GM18870 (cell line): Measurements from ENCODE around the gene SURF1.

Source experiments
- ATAC-seq: cut with Tn5 transposase; IDR thresholded peaks from one replicate; pipeline ENCODE4 v1.9.1; 2021; ENCODE audit warnings: moderate library complexity; ENCODE audit not compliant: unreplicated experiment

SURF1 gene

DNA sequence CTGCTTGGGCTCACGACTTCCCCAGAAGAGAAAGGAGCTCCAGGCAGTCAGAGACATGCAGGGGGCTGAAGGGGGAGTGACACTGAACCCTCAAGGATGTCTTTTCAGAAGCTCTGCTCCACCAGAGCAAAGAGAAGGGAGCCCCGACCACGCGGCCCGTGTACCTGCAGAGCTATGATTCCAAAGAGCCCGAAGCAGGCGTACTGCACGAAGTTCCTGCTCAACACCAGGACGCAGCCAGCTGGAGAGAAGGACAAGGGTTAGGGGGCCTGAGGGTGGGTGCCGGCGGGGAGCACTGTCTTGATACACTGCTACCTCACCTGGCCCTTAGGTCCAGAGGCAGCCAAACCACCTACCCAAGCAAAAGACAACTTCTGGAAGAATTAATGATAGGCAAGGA lies 10.1 kb upstream of the SURF1 start:
- ATAC-seq, result no peak

DNA sequence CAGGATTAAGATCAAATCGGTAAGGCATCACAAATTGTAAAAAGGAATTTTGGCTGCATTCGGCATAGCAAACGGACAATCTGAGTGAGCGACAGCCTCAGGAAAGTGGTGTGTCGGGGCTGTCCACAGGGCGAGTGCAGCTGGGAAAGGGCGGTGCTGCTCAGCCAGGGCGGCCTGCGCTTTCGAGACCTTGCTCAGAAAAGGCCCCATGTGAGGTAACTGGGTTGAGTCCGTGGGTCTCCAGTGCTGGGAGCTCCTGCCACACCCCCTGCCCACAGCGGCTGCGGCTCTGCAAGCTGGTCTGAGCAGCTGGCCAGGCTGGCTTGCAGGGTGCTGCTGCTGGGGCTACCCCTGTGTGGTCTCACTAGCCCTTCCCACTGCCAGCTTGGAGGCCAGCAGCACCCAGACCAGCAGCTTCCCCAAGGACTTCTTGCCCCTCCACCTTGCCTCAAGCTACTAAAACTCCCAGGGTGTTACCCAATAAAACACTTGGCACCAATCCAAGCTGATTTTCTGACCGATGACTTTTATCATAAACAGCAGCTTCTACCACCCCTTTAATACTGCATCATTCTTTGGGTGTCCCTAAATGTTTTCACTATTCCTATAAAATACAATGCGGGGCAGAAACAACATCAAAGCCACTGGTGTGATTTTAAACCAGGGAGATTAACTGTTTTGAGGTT lies 6.2 kb upstream of the SURF1 start:
- ATAC-seq, result no peak

DNA sequence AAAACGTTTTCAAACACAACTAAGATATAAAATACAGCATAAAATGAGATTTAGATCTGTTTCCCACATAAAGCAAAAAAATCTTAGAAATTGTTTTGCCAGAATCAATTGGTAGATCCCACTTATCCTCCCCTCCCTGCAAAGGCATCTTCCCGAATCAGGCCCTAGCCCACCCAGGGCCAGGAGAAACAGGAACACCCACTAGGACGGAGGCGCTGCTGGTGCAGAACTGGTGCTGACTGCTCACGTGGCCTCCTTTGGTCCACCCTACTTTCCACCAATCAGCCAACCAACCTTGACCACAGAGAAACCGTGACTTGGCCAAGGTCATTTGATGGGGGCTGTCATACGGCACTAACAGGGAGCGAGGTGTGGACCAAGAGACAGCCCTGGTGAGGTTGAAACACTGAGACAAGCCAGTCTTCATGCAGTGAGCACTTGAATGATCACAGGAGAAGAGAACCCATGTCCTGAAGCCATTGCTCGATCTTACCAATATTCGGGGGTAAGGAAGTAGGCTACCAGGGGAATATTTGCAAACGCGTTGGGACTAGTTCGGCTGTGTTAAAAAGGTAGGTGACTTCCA lies 5.3 kb upstream of the SURF1 start:
- no peak for ATAC-seq

DNA sequence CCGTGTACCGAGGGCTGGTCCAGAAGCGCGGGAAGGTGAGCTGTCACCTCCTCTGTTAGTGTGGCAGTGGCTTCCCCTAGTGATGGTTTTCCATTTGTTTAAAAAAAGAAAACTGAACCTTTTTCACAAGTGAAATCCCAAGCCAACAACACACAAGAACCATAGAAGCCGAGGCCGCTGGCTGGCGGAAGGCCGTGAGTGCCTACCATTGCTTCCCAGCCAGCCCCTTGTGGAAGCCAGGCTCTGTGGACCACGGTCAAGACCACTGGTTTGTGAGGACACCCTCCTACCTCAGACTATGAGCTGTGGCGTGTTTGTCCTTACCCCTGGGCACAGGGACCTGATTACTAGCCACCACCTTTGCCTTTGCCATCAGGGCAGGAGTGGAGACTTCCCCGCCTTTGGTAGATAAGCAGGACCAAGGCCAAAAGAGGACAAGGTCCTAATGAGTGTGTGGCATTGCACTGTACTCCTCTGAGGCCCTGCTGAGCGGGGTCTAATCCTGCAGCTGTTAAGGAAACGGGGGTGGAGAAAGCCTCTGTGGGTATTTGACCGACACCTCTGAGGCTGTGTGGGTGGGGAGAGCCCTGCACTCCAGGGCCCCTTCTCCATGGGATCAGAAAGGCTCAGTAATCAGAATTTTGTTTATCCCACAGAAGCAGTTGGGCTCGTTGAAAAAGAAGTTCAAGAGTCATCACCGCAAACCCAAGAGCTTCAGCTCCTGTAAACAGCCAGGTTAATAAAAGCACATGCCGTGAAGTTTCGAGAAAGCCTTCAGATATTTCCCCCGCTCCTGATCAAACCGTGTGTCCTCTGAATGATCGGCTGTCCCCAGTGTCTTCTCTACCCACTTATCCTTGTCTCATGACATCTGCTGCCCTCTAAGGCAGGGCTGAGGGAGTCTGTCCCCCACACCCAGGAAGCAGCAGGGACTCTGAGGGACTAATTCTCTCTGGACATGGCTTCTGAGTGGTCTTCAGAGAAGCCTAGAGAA lies 4.4 kb upstream of the SURF1 start:
- no peak for ATAC-seq

DNA sequence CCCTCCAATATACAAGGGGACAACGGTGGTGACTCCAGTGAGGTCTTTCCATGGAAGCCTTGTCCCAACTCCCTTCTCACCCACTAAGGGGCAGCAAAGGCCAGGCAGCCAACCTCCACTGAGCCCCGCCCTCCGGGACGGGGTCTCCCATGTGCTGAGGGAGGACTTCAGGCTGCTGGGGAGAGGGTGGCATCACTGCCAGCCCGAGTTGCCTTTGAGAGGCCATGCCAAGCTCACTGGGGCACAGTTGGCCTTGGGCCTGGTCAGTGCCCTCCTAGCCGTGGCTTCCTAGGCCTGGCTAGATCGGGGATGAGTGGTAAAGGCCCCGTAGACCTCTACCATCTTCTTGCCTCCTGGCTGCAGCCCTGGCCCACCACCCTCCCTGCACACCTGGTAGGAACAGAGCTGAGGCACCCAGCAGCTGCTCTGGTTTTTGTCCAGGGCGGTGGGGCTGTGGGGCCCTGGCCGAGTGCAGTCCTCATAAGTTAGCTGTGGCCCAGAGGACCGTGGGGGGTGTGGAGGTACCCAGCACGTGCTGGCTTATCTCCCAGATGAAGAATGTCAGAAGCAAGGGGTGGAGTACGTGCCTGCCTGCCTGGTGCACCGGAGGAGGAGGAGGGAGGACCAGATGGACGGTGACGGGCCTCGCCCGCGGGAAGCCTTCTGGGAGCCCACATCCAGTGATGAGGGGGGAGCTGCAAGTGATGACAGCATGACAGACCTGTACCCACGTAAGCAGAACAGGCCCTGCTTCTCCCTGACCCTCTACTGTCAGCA lies 3.3 kb upstream of the SURF1 start:
- ATAC-seq, result no peak

DNA sequence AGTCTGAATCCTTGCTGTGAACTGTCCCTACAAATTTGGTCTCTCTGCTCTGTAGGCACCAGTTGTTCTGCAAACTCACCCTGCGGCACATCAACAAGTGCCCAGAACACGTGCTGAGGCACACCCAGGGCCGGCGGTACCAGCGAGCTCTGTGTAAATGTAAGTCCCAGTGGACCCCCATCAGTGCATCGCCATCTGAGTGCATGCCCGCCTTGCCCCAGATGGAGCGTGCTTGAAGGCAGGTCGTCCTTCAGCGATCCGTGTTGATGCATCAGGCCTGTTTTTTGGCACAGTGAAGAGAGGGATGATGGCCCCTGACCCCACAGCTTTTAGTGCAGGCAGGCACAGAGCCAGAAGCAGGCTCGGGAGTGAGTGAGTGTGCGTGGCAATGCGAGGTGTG lies 1.4 kb upstream of the SURF1 start:
- no peak for ATAC-seq

DNA sequence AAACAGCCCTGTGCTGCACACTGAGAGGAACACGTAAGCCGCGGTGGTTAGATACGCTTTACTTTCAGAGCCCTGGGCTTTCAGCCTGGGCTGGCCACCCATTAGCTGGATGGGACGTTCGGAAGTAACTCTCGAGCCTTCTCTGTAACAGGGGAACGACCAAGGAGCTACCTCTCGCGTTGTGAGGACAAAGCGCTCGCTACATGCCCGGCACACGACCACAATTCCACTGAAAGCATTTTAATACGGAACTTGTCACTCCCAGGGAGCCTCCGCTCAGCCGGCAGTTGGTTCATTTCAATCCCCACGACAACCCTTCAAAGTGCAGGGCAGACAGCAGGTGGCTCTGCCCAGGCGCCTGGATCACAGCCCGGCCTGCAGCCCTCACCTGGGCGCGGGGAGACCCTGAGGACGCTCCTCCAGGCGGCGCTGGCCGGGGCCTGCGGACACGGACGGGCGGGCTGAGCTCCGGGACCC lies 368 bp downstream of the SURF1 start:
- ATAC-seq, result no peak

DNA sequence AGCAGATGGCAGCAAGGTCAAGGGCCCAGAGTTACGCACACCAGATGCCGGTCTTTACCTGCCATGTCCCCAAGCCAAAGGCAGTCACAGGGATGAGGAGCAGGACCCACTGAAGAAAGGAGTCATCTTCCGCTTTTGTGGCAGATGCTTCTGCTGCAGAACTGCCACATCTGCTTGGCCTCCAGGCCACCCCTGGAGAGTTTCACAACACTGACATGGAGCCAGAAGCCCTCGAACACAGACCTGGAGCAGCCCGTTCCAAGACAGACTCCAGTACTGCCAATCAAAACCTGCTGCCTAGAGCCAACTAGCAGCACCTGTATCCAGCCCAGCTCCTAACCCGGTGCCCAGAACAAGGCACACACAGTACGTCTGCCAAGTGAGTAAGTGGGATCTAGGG lies 1.5 kb downstream of the SURF1 start:
- ATAC-seq, result no peak

DNA sequence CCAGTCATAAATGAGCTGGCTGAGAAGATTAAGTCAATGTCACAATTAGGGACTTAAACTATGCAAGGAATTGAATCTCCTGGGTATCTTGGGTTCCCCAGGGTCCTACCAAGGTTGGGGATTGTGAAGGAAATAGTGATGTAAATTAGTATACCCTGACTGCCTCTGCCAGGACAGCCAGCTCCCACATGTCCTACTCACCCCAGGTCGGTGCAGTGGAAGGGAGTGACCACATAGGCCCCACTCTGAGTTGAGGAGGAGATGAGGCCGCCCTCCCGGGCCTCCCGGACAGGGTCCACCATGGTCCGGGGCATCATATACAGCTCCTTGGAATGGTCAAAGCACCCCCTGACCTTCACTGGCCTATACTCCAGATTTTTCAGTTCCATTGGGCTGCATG lies 2.7 kb downstream of the SURF1 start:
- ATAC-seq, result no peak

DNA sequence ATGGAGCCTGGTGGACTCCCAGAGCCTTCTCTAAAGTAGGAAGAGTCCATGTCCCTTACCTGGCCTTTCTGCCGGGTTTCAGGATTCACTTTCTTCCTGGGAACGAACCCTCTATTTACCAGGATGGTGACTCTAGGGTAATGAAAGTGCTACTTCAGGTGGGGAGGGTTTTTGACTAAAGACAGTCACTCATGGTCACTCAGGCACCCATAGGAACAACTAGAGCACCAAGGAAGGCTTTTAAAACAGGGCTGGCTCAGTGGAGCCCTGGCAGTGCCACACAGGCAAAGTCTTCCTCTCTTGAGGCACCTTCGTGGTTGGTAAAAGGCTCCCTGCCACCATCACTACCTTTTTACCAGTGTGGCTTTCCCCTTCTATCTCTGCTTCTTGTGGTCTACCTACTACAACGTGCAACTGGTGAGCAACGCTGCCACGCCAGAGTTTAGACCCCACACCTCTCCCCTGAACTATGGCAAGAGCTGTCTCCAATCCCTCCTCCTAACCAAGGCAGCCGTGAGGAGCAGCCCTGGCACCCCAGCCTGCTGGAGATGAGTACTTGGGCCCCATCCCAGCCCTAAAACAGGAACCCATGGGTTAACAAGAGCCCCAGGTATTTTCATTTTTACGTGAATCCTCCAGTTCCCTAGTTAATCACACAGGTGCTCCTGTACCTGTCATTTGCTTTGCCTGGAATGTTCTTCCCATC lies 3.5 kb downstream of the SURF1 start:
- no peak for ATAC-seq

DNA sequence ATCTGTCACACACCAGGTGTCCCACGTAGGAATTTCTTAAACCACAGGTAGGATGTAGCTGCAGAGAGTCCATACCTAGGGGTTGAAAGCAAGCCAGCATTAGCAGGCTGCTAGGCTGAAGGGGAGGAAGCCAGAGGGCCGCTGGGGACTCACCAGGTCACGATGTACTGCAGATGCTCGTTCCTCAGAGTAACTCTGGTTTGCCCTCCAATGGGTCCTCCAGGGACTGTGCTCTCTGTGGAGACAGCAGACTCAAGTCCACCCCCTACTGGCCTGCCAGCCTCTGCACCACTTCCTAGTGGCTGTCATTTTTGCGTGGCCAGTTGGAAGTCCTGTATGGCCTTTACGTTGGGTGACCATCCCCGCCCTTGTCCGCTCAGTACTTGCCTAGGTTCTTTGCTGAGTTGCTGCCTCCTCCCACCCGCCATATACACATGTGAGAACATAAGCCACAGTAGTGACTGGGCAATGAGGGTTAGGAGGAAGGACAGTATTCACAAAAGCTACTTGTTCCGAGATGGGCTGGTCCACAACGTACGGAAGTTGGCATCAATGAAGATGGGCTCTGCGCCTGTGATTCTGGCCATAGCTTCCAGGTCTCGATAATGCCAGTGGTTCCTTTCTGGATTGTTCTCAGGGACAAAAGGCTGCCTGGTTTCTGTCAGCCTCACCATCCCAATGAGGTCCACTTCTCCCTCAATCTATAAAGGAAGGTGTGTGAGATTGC lies 4.2 kb downstream of the SURF1 start:
- no peak for ATAC-seq

DNA sequence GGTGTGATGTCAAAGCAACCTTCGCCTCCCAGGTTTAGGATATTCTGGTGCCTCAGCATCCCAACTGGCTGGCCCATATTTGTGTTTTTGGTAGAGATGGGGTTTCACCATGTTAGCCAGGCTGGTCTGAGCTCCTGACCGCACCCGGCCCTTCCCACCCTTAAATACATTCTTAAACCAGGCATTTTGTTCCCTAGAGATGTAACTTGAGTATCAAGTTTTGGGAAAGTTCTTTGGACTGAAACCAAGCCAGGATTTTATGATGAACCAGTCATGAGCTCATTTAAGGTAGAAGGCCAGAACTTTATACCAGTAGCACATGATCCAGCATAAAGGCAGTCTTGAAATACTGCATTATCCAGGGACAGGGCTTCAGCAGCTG lies 4.8 kb downstream of the SURF1 start:
- no peak for ATAC-seq

DNA sequence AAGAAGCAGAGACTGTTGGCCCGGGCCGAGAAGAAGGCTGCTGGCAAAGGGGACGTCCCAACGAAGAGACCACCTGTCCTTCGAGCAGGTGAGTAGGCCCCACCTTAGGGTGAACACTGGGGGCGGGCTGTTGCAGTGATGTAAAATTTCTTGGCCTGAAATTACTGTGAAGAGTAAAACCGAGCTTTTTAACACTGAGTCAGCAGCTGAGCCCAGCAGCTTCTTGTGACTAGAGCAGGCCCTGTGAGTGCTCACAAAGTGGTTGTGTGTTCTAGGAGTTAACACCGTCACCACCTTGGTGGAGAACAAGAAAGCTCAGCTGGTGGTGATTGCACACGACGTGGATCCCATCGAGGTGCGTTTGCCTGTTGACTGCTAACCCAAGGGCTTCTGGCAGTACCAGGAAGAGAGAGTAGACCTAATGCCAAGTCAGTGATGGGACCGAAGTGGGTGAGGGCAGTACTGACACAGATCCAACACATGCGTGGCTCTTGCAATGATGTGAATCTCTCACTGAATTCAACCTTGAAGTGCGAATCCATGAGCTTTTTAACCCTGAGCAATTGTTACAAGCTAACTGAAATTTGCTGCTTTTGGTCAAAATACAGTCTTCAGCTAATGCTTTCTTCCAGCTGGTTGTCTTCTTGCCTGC lies 6.2 kb downstream of the SURF1 start:
- ATAC-seq, result no peak

DNA sequence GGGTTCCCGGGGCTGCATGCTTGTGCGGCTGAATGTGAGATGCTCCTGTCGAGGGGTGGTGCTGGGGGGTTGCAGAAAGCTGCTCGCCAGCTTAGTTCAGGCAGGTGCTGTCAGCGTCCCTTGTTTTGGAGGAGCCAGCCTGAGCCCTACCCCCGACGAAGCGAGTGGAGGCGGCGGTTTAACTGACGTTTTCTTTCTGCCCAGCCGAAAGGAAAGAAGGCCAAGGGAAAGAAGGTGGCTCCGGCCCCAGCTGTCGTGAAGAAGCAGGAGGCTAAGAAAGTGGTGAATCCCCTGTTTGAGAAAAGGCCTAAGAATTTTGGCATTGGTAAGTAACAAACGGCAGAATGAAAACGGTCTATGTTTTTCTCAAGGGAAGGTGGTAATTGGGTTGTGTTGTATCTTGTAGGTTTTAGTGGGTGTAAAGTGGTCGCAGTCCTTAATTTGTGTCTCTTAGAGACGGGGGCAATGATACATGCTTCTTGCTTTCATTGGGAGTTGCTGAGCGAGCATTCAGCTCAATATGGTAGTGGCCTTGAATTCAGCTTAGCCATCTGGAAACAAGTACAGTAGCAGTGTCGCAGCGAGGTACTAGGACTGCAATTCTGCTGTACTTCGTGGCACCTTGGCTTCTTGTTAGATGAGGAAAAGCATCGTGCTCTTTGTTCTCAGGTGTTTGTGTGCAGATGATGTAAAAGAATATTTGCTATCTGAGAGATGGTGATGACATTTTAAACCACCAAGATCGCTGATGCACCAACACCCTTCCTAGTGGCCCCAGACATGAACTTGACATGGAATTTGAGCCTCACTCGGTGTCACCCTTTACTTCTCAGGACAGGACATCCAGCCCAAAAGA lies 7.3 kb downstream of the SURF1 start:
- ATAC-seq, result no peak

DNA sequence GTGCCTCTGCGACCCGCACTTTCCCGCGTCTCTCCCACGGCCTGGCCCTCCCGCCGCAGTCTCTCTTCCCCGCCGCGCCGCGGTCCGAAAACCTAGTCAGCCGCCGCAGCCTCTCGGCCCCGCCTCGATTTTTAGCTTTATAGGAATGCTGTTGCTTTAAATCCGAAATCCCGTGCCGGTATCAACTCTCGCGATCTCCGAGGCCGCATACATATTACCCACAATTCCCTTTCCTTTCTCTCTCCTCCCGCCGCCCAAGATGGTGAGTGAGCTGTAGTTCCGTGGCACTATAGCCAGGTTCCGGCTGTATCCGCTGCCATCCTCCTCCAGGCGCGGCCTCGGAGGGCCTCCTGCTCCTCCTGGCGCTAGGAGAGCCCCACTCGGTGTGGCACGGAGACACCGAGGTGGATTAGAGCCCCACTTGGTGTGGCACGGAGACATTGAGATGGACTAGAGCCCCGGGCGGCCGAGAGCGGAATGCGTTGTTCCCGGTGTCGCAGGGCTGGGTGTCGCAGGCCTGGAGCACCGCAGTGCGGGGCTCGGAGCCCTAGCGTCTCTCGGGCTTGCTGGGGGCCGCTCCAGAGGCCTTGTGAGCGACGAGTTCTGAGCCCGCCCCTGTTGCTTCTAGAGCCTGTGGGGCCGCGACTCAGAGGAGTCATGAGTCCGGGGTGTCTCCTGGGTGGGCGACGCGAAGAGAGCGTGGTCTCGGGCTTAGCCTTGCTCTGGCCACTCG lies 8.1 kb downstream of the SURF1 start, which contains the start of the genes MED22 and RPL7A:
MED22 (minus strand) TSS at position 147 of the 733 bp plus-strand sequence. CDS start 1,469 bp downstream, outside the sequence.
RPL7A (plus strand) TSS at position 234 of the 733 bp plus-strand sequence; CDS start at position 260, 26 bp downstream.
- peak; percentile 82 for ATAC-seq

DNA sequence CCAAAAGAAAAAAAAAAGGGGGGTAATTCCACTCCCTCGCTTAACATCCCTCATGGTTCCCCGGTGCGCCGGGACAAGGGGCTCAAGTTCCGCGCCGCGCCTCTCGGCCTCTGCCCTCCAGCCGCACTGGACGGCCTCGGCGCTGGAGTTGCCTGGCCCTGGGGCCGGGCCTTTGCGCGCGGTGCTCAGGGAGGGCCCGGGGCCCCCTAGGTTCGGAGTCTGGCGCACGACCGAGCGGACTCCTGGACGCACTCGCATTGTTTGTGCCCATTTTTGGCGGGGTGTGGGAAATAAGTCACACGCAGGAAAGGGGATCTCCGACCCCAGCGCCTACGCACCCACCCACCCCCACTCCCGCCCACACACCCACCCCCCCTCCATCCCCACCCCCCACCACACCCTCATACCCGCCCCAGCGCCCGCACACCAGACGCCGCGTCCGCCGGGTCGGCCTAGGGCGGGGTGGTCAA lies 8.7 kb downstream of the SURF1 start:
- peak; percentile 10 for ATAC-seq
